Stomach (tissue), 9 donors: Measurements from ENCODE around the gene RMDN3. TPM values are rescaled to one million over a fixed set of nuclear protein-coding genes. Genes with fewer than 3 reads are reported as not detected.
A peak's percentile ranks its signal among the peaks of the same experiment; 100 is the strongest.

Experiments used
- DNase-seq, 2 donors: peaks; one replicate each; pipeline versions ENCODE4 v3.0.0 to v3.0.0-alpha.2; 2013 to 2019
- H3K27ac ChIP-seq, 5 donors: fragments of 200-600 bp in 4 of 5; sonication (generic) in 4 of 5; one replicate each; pipeline ENCODE4 v1.5.1; 2013 to 2019; ENCODE audit warnings: mild to moderate bottlenecking in 1 of 5, moderate library complexity in 1 of 5
- H3K27me3 ChIP-seq, 3 donors: fragments of 200-600 bp; sonication (generic); one replicate each; pipeline ENCODE4 v1.5.1; 2017 to 2019; ENCODE audit warnings: mixed run types in 1 of 3
- H3K36me3 ChIP-seq, 4 donors: fragments of 200-600 bp; sonication (generic); 1 replicate in 3 of 4; 2 replicates in 1 of 4; pipeline ENCODE4 v1.5.1; 2016 to 2019
- H3K4me1 ChIP-seq, 4 donors: fragments of 200-600 bp; sonication (generic); one replicate each; pipeline ENCODE4 v1.5.1; 2016 to 2019
- H3K4me3 ChIP-seq, 4 donors: fragments of 200-600 bp; sonication (generic) in 3 of 4; one replicate each; pipeline ENCODE4 v1.5.1; 2016 to 2019; ENCODE audit warnings: mild to moderate bottlenecking in 1 of 4
- H3K9me3 ChIP-seq, 4 donors: fragments of 200-600 bp; sonication (generic); one replicate each; pipeline ENCODE4 v1.5.1; 2016 to 2019
- EP300 ChIP-seq: sonication (generic); formaldehyde crosslinking; IDR thresholded peaks from one replicate; pipeline ENCODE4 v1.6.1; 2017; ENCODE audit warnings: antibody characterized with exemption
- POLR2A ChIP-seq, 4 donors: fragments of 450-650 bp; IDR thresholded peaks; one replicate each; pipeline ENCODE4 v1.6.1; 2016; ENCODE audit warnings: antibody characterized with exemption in 4 of 4, control low read depth in 2 of 4, mild to moderate bottlenecking in 1 of 4, moderate library complexity in 1 of 4
- POLR2AphosphoS5 ChIP-seq, 3 donors: sonication (generic); formaldehyde crosslinking; IDR thresholded peaks; one replicate each; pipeline ENCODE4 v1.6.1; 2016; ENCODE audit warnings: antibody characterized with exemption in 3 of 3
- WGBS, 5 donors: extraction: QIAGEN DNeasy Blood & Tissue Kit in 3 of 5; methylation state at CpG; one replicate each; pipeline versions ENCODE4 v1.1.5 to v1.1.7; 2013 to 2018; 5-methylcytosine and 5-hydroxymethylcytosine counted together
- intact Hi-C: fragments of 100-400 bp; cut with DNase I; formaldehyde crosslinking; loops from one replicate; pipeline ENCODE4 v1.15.1; 2023; ENCODE audit warnings: low total_unique reads
- polyA plus RNA-seq, 3 donors: library from polyadenylated mRNA; stranded (reverse); fragments of 200-250 nt; gene quantifications; one replicate each; pipeline ENCODE4 v1.2.3, GENCODE V29; 2013
- total RNA-seq, 5 donors: library from RNA; depleted of rRNA; stranded (reverse); fragments of >200 nt; gene quantifications; one replicate each; pipeline versions ENCODE4 v1.1.0 to v1.2.3, GENCODE V29; 2014 to 2016
- TF ChIP-seq, protein P1 (sequence below), 7 experiments: fragments of 450-650 bp in 4 of 7; fragments of 200-600 bp in 3 of 7; sonication (generic) in 3 of 7; IDR thresholded peaks; one replicate each; pipeline ENCODE4 v1.5.1; 2016 to 2019; ENCODE audit warnings: antibody characterized with exemption in 7 of 7, control low read depth in 2 of 7, mild to moderate bottlenecking in 1 of 7
- donor health status: healthy with polysubstance abuse.
- donor health status: Bipolar disorder and iron deficiency.
- donor health status: healthy.

Gene RMDN3
- total and polyA plus RNA-seq, 8 donors, result 12.6 to 63.8 (median 25.2) TPM; not detected in 1

DNA sequence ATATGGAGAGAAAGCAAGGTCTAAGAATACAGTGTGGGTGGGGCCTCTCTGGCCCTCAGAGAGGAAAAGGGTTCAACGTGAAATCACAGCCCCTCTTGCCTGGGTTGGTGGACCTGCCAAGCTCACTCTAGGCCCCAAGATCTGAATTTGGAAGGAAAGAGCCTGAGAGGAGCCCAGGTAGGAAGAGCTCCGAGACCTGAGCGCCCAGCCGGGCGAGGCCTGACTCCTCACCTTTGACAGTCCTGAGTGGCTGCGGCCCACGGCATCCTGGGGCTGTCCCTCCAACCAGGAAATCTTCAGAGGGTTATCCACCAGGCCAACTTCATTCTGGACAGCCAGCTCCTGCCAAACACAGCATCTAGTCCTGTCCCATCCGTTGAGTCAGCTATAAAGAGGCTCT is 18.4 kb upstream of the RMDN3 start:
- peaks cover 53 to 84% (median 81%) of the 10 kb centered on the region in 4 donors for H3K36me3 ChIP-seq
- intact Hi-C loops, result no loop called here
- H3K27me3 ChIP-seq, result no peaks in the 10 kb centered on the region
- WGBS, 5 donors, result 87 to 95% (median 94%) methylated on average over 6 to 8 of the region's 8 CpGs
- H3K27ac ChIP-seq, result no peak overlapping the region
- no peaks in the 10 kb centered on the region for H3K9me3 ChIP-seq
- no peak overlapping the region for H3K4me3 ChIP-seq
- no peak for TF ChIP-seq POLR2A (IDR thresholded peaks at IDR 0.05)
- TF ChIP-seq, protein P1, sequence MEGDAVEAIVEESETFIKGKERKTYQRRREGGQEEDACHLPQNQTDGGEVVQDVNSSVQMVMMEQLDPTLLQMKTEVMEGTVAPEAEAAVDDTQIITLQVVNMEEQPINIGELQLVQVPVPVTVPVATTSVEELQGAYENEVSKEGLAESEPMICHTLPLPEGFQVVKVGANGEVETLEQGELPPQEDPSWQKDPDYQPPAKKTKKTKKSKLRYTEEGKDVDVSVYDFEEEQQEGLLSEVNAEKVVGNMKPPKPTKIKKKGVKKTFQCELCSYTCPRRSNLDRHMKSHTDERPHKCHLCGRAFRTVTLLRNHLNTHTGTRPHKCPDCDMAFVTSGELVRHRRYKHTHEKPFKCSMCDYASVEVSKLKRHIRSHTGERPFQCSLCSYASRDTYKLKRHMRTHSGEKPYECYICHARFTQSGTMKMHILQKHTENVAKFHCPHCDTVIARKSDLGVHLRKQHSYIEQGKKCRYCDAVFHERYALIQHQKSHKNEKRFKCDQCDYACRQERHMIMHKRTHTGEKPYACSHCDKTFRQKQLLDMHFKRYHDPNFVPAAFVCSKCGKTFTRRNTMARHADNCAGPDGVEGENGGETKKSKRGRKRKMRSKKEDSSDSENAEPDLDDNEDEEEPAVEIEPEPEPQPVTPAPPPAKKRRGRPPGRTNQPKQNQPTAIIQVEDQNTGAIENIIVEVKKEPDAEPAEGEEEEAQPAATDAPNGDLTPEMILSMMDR (IDR thresholded peaks at IDR 0.05), result no peak
- no peak for TF ChIP-seq EP300
- TF ChIP-seq POLR2AphosphoS5 (IDR thresholded peaks at IDR 0.05), result no peak
- H3K4me1 ChIP-seq, result peaks cover 32 to 39% (median 39%) of the 10 kb centered on the region in 4 donors
- DNase-seq, result no peak

DNA sequence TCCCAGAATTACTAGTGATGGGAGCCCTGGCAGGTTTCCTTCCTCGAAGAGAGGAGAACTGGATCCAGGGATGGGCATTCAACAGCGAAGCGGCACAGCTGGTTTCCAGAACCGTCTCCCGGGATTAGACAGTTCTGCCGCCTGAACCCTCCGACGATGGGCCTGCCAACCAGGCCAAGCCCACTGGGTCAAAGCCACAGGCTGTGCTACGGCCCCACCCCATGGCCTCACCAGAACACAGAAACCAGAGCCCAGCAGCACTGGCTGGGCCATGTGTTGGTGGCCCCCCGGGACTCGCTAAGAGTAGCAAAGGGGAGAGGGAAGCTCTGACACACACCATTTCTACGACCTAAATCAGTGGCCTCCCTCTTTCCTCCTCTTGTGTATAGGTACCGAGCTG is 17.0 kb upstream of the RMDN3 start:
- Histone ChIP-seq H3K27ac (no peak overlapping the region), H3K4me3 (no peak overlapping the region), H3K4me1 (peaks cover 36 to 50% (median 48%) of the 10 kb centered on the region in 4 donors), H3K27me3 (no peaks in the 10 kb centered on the region), H3K9me3 (no peaks in the 10 kb centered on the region), H3K36me3 (peaks cover 42 to 84% (median 78%) of the 10 kb centered on the region in 4 donors)
- intact Hi-C loops, result no loop called here
- no peak for TF ChIP-seq EP300
- TF ChIP-seq, protein P1 (IDR thresholded peaks at IDR 0.05), result no peak
- no peak for TF ChIP-seq POLR2AphosphoS5 (IDR thresholded peaks at IDR 0.05)
- TF ChIP-seq POLR2A (IDR thresholded peaks at IDR 0.05), result no peak
- WGBS, 5 donors, result 82 to 95% (median 92%) methylated on average over 12 to 13 of the region's 13 CpGs
- no peak for DNase-seq

DNA sequence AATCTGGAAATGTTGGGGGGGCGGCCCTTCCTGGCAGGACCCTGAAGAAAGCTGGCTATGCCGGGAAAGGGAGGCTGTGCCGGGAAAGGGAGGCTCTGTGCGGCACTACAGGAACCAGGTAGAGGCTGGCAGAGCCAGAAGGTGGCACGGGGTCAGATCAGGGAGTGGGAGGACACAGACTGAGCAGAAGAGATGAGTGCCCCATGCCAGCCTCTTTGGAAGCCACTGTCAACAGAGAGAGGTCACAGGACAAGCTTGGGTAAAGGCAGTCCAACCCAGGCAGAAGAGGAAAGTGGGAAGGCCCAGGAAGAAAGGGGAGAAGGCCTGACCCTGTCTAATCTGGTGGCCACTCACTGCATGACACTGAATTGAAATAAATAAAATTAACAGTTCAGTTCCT is 16.2 kb upstream of the RMDN3 start:
- TF ChIP-seq, protein P1 (IDR thresholded peaks at IDR 0.05), result no peak
- TF ChIP-seq EP300, result no peak
- no peak for TF ChIP-seq POLR2AphosphoS5 (IDR thresholded peaks at IDR 0.05)
- no peak for TF ChIP-seq POLR2A (IDR thresholded peaks at IDR 0.05)
- Histone ChIP-seq H3K27me3 (no peaks in the 10 kb centered on the region), H3K27ac (no peak overlapping the region), H3K4me1 (peaks cover 32 to 51% (median 50%) of the 10 kb centered on the region in 4 donors), H3K9me3 (no peaks in the 10 kb centered on the region), H3K36me3 (peaks cover 38 to 82% (median 73%) of the 10 kb centered on the region in 4 donors), H3K4me3 (no peak overlapping the region)
- intact Hi-C loops, result no loop called here
- no peak for DNase-seq
- 80 to 95% (median 88%) methylated on average over 5 of the region's 5 CpGs for WGBS, 5 donors

DNA sequence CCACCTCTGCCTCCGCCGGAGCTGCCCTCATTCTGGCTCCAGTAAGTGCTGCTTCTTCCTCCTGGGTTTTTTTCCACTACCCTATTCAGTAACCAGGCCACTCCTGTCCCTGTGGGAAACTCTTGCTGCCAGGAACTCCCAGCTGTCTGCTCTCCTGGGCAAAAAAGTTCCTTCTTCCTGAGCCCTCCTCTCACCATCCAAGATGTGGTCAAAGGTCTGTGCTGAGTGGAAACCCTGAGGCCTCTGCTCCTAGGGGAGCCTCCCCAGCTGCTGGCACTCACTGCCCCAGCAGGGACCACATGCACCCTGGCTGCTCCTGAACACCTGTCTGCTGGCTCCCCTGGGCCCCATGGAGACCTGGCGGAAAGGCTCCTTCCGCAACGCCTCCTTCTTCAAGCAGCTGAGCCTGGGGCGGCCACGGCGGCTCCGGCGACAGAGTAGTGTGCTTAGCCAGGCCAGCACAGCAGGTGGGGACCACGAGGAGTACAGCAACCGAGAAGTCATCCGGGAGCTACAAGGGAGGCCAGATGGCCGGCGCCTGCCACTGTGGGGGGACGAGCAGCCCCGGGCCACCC is 15.2 kb upstream of the RMDN3 start:
- no peaks in the 10 kb centered on the region for H3K9me3 ChIP-seq
- WGBS, 5 donors, result 50 to 73% (median 58%) methylated on average over 10 to 17 of the region's 17 CpGs
- H3K27ac ChIP-seq, result peak overlapping the region; percentile 47 to 91 (median 77)
- TF ChIP-seq POLR2A (IDR thresholded peaks at IDR 0.05) (no peak), EP300 (no peak), POLR2AphosphoS5 (IDR thresholded peaks at IDR 0.05) (no peak)
- TF ChIP-seq, protein P1 (IDR thresholded peaks at IDR 0.05), result no peak
- intact Hi-C loops, result no loop called here
- peaks cover 28 to 72% (median 63%) of the 10 kb centered on the region in 4 donors for H3K36me3 ChIP-seq
- no peaks in the 10 kb centered on the region for H3K27me3 ChIP-seq
- H3K4me3 ChIP-seq, result peak overlapping the region in 1 of 4 donors; percentile 16
- H3K4me1 ChIP-seq, result peaks cover 39 to 60% (median 55%) of the 10 kb centered on the region in 4 donors
- DNase-seq, result peak; percentile 59 to 63
